Left ventricle myocardium inferior (tissue), 1 donor: ENCODE results near the gene MTERF2. TPM values are rescaled to one million over a fixed set of nuclear protein-coding genes. Genes with fewer than 3 reads are reported as not detected.

Experiments used
- DNase-seq: peaks from one replicate; pipeline ENCODE4 v3.0.0-alpha.2; 2020
- H3K27ac ChIP-seq: fragments of 200-600 bp; replicated peaks from 2 replicates; pipeline ENCODE4 v1.8.0; 2021
- H3K27me3 ChIP-seq: fragments of 200-600 bp; 2 replicates; pipeline ENCODE4 v1.8.0; 2021; ENCODE audit warnings: low read depth
- H3K36me3 ChIP-seq: fragments of 200-600 bp; 2 replicates; pipeline ENCODE4 v1.8.0; 2021
- H3K4me1 ChIP-seq: fragments of 200-600 bp; 2 replicates; pipeline ENCODE4 v1.8.0; 2021
- H3K4me3 ChIP-seq: fragments of 200-600 bp; 2 replicates; pipeline ENCODE4 v1.8.0; 2021; ENCODE audit warnings: mild to moderate bottlenecking, moderate library complexity
- H3K9me3 ChIP-seq: fragments of 200-600 bp; replicated peaks from 2 replicates; pipeline ENCODE4 v1.8.0; 2021
- CTCF ChIP-seq: fragments of 200-600 bp; IDR thresholded peaks from 2 replicates; pipeline ENCODE4 v1.8.0; 2021; ENCODE audit warnings: antibody characterized with exemption, mild to moderate bottlenecking, borderline replicate concordance
- intact Hi-C: fragments of 100-400 bp; cut with micrococcal nuclease; formaldehyde crosslinking; loops from one replicate; pipeline ENCODE4 v1.11.0; 2022
- long read RNA-seq: library from polyadenylated mRNA; unstranded; transcript quantifications from one replicate; pipeline ENCODE4 v2.0.0, GENCODE V29; 2021
- total RNA-seq: library from RNA; stranded (reverse); fragmentation: NEBNext Ultra II Directional; extraction: Animal tissue kit (Norgen Biotek cat#: 25700); gene quantifications from one replicate; pipeline ENCODE4 v1.2.1, GENCODE V29; 2021
- donor health status: DM: no; HTN: yes; CAD: no; lungs with severe emphysema.

Gene MTERF2
- 35.6 TPM for total RNA-seq
- long read RNA-seq, transcript MTERF2-207 (2 exons, 3,235 nt): minor isoform, 11 of 48 reads
- long read RNA-seq, transcript MTERF2-201 (3 exons, 1,790 nt): major isoform, 21 of 48 reads
- long read RNA-seq, transcript MTERF2-202 (3 exons, 1,763 nt): minor isoform, 13 of 48 reads
- long read RNA-seq, partial matches to known transcripts: 1 of 48 reads
- long read RNA-seq, other reads (novel, unspliced or antisense): 0 of 48 reads

GRCh38 chr12:106986625-106987389 is at the start of gene MTERF2:
Gene MTERF2, minus strand, starts transcription at chr12:106987146. Its CDS starts 8,432 bp downstream, at chr12:106978714.
- Histone ChIP-seq H3K4me3 (peak within 1 kb of the TSS; percentile 83), H3K4me1 (peaks cover 46% of the 10 kb centered on the region), H3K9me3 (no peaks in the 10 kb centered on the region), H3K27me3 (no peaks in the 10 kb centered on the region), H3K27ac (peak within 1 kb of the TSS; percentile 91), H3K36me3 (peaks cover 11% of the 10 kb centered on the region)
- DNase-seq: peak; percentile 95
- TF ChIP-seq CTCF: peak; percentile 12
- intact Hi-C loops: no loop called here

- Histone ChIP-seq H3K36me3 (no peaks in the 10 kb centered on the region), H3K27ac (no peak overlapping the region), H3K4me3 (no peak overlapping the region), H3K4me1 (peaks cover 17% of the 10 kb centered on the region), H3K27me3 (no peaks in the 10 kb centered on the region), H3K9me3 (no peaks in the 10 kb centered on the region)
- no peak for TF ChIP-seq CTCF
- intact Hi-C loops: no loop called here
- no peak for DNase-seq
These were observed 48.8 kb upstream of the MTERF2 start for GRCh38 chr12:107035733-107036132.

GRCh38 chr12:107033758-107034739 is 47.1 kb upstream of the MTERF2 start:
- Histone ChIP-seq H3K27me3 (no peaks in the 10 kb centered on the region), H3K36me3 (no peaks in the 10 kb centered on the region), H3K9me3 (no peaks in the 10 kb centered on the region), H3K27ac (no peak overlapping the region), H3K4me1 (peaks cover 34% of the 10 kb centered on the region), H3K4me3 (no peak overlapping the region)
- TF ChIP-seq CTCF: no peak
- intact Hi-C loops: no loop called here
- DNase-seq: no peak

GRCh38 chr12:107032266-107032665 is 45.3 kb upstream of the MTERF2 start:
- H3K4me3 ChIP-seq: no peak overlapping the region
- no peaks in the 10 kb centered on the region for H3K27me3 ChIP-seq

More at GRCh38 chr12:107032266-107032665, 45.3 kb upstream of the MTERF2 start:
- DNase-seq: no peak
- Histone ChIP-seq H3K27ac (no peak overlapping the region), H3K9me3 (no peaks in the 10 kb centered on the region), H3K4me1 (peaks cover 52% of the 10 kb centered on the region), H3K36me3 (no peaks in the 10 kb centered on the region)
- intact Hi-C loops: no loop called here
- TF ChIP-seq CTCF: no peak
